ENCODE results near the gene TFEC.

The TFEC gene

DNA sequence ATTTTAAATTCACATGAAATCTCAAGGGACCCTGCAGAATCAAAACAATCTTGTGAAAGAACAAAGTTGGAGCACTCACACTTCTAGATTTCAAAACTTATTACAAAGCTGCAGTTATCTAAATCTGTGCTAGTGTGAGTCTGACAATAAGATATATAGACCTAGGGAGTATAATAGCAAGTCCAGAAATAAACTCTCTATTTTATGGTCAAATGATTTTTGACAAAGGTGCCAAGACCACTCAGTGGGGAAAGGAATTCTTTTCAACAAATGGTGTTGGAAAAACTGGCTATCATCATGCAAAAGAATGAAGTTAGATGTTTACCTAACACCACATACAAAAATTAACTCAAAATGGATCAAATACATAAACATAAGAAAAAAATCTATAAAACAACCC lies 68.2 kb downstream of the TFEC start:
- DNase-seq: no peak
- Histone ChIP-seq H3K9ac (ENCODE audit: low read length) (no peak overlapping the region), H3K18ac (ENCODE audit: low read length) (no peak overlapping the region), H3K4ac (ENCODE audit: low read depth, low read length) (no peak overlapping the region), H3K56ac (ENCODE audit: low read length) (no peak overlapping the region), H3K4me1 (ENCODE audit: control insufficient read depth, low read depth, low read length) (no peaks in the 10 kb centered on the region), H2BK120ac (ENCODE audit: low read depth, low read length) (no peak overlapping the region), H2BK5ac (ENCODE audit: low read length) (no peak overlapping the region), H3K79me1 (ENCODE audit: low read length) (no peaks in the 10 kb centered on the region), H3K79me2 (ENCODE audit: control insufficient read depth, insufficient read depth, low read length) (no peaks in the 10 kb centered on the region), H3K27me3 (ENCODE audit: insufficient read depth, low read length, poor library complexity) (no peaks in the 10 kb centered on the region), H3K23ac (ENCODE audit: low read length) (no peak overlapping the region), H4K5ac (ENCODE audit: low read length) (no peak overlapping the region), H3K4me2 (ENCODE audit: low read length) (no peak overlapping the region), H2BK15ac (replicated peaks; ENCODE audit: low read depth) (no peak overlapping the region), H3K27ac (ENCODE audit: low read depth, low read length) (no peak overlapping the region), H3K4me3 (ENCODE audit: low read length) (no peak overlapping the region), H4K8ac (ENCODE audit: low read depth, low read length) (no peak overlapping the region), H2AK5ac (ENCODE audit: low read length) (no peak overlapping the region), H3K36me3 (ENCODE audit: control insufficient read depth, insufficient read depth, low read length) (no peaks in the 10 kb centered on the region)

DNA sequence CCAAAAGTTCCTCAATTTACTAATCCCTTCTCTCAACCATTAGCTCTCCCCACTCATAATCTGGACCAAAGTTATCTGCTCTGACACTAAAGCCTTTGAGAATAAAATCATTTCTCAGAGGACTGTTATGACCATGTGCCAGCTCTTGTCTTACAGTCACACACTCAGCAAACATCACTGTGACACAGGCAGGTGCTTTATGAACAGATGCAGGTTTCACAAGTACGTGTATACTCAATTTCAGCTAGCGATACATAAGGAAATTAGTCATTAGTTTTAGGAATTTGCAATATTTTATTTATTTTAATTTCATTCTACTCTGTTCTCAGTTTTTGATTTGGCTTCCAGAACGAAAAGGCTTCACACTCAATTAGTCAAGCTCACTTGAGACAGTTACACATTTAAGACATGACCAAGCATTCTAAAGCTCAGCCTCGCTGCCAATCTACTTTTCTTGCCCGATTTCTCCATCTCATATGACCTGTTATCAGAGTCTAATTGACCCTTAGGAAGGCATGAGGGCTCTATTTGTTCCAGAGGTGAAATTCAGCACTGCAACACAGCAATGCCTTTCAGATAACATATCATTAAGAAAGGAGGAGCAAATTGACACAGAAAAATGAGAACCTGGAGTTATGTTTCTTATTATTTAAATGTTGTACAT lies 76.8 kb downstream of the TFEC start:
- H3K4ac ChIP-seq (ENCODE audit: low read depth, low read length): no peak overlapping the region
- no peak overlapping the region for H2BK5ac ChIP-seq (ENCODE audit: low read length)
- H4K5ac ChIP-seq (ENCODE audit: low read length): no peak overlapping the region
- WGBS (ENCODE audit: extremely low coverage, insufficient coverage, low lambda C conversion rate): no CpG with 5 or more reads among the region's 5 CpGs
- DNase-seq: no peak
- H2AK5ac ChIP-seq (ENCODE audit: low read length): no peak overlapping the region
- H3K4me1 ChIP-seq (ENCODE audit: control insufficient read depth, low read depth, low read length): no peaks in the 10 kb centered on the region
- H3K23ac ChIP-seq (ENCODE audit: low read length): no peak overlapping the region
- no peak overlapping the region for H3K56ac ChIP-seq (ENCODE audit: low read length)
- no peaks in the 10 kb centered on the region for H3K79me2 ChIP-seq (ENCODE audit: control insufficient read depth, insufficient read depth, low read length)
- no peak overlapping the region for H3K4me2 ChIP-seq (ENCODE audit: low read length)
- no peak overlapping the region for H3K9ac ChIP-seq (ENCODE audit: low read length)
- H2BK15ac ChIP-seq (replicated peaks; ENCODE audit: low read depth): no peak overlapping the region
- no peak overlapping the region for H2BK120ac ChIP-seq (ENCODE audit: low read depth, low read length)
- no peak overlapping the region for H3K4me3 ChIP-seq (ENCODE audit: low read length)
- H3K18ac ChIP-seq (ENCODE audit: low read length): no peak overlapping the region
- H3K36me3 ChIP-seq (ENCODE audit: control insufficient read depth, insufficient read depth, low read length): no peaks in the 10 kb centered on the region
- H3K27me3 ChIP-seq (ENCODE audit: insufficient read depth, low read length, poor library complexity): no peaks in the 10 kb centered on the region
- H3K27ac ChIP-seq (ENCODE audit: low read depth, low read length): no peak overlapping the region
- no peaks in the 10 kb centered on the region for H3K79me1 ChIP-seq (ENCODE audit: low read length)
- H4K8ac ChIP-seq (ENCODE audit: low read depth, low read length): no peak overlapping the region

DNA sequence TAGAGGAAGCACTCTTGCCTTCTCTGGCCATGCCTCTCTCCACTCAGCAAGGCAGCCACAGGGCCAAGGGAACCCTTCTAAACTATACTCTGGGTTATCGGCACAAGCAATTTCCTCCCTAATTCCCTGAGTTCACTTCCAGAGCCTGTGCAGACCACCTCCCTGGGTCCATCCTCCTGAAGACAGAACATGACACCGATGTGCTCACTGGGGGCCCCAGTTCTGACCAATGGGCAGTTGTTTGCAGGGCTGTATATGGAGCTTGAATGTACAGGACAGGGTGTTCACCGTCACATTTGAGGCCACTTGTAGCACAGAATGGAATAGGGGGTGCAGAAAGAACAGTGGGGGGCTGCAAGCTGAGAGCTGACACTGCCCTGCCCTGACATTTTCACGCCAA lies 77.7 kb downstream of the TFEC start:
- H3K4me2 ChIP-seq (ENCODE audit: low read length): no peak overlapping the region
- no peak overlapping the region for H4K8ac ChIP-seq (ENCODE audit: low read depth, low read length)
- no peak overlapping the region for H3K23ac ChIP-seq (ENCODE audit: low read length)
- H3K79me1 ChIP-seq (ENCODE audit: low read length): no peaks in the 10 kb centered on the region
- H3K4ac ChIP-seq (ENCODE audit: low read depth, low read length): no peak overlapping the region
- DNase-seq: no peak
- no peak overlapping the region for H3K27ac ChIP-seq (ENCODE audit: low read depth, low read length)
- H3K4me1 ChIP-seq (ENCODE audit: control insufficient read depth, low read depth, low read length): no peaks in the 10 kb centered on the region
- H3K79me2 ChIP-seq (ENCODE audit: control insufficient read depth, insufficient read depth, low read length): no peaks in the 10 kb centered on the region
- no peak overlapping the region for H2AK5ac ChIP-seq (ENCODE audit: low read length)
- H2BK120ac ChIP-seq (ENCODE audit: low read depth, low read length): no peak overlapping the region
- no peaks in the 10 kb centered on the region for H3K36me3 ChIP-seq (ENCODE audit: control insufficient read depth, insufficient read depth, low read length)
- H3K27me3 ChIP-seq (ENCODE audit: insufficient read depth, low read length, poor library complexity): no peaks in the 10 kb centered on the region
- WGBS (ENCODE audit: extremely low coverage, insufficient coverage, low lambda C conversion rate): no CpG with 5 or more reads among the region's 4 CpGs
- no peak overlapping the region for H4K5ac ChIP-seq (ENCODE audit: low read length)
- H3K4me3 ChIP-seq (ENCODE audit: low read length): no peak overlapping the region
- H3K18ac ChIP-seq (ENCODE audit: low read length): no peak overlapping the region
- no peak overlapping the region for H2BK15ac ChIP-seq (replicated peaks; ENCODE audit: low read depth)
- no peak overlapping the region for H3K56ac ChIP-seq (ENCODE audit: low read length)
- no peak overlapping the region for H3K9ac ChIP-seq (ENCODE audit: low read length)
- H2BK5ac ChIP-seq (ENCODE audit: low read length): no peak overlapping the region

DNA sequence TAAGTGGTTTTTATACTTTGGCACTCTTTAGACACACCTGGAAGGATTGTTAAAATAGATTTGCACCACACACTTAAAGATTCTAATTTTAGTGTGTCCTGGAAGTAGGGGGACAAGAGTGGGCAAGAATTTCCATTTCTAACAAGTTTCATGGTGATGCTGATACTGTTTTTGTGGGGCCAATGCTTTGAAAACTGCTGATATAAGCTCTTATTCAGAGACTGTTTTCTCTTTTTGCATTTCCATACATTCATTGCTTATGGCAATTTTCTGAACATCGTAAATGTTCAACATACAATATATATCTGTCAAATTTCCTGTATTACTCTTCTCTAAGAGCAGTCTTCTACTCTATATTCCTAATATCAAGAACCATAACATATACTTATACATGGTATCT lies 79.0 kb downstream of the TFEC start:
- H4K5ac ChIP-seq (ENCODE audit: low read length): no peak overlapping the region
- no CpG with 5 or more reads among the region's 1 CpG for WGBS (ENCODE audit: extremely low coverage, insufficient coverage, low lambda C conversion rate)

DNA sequence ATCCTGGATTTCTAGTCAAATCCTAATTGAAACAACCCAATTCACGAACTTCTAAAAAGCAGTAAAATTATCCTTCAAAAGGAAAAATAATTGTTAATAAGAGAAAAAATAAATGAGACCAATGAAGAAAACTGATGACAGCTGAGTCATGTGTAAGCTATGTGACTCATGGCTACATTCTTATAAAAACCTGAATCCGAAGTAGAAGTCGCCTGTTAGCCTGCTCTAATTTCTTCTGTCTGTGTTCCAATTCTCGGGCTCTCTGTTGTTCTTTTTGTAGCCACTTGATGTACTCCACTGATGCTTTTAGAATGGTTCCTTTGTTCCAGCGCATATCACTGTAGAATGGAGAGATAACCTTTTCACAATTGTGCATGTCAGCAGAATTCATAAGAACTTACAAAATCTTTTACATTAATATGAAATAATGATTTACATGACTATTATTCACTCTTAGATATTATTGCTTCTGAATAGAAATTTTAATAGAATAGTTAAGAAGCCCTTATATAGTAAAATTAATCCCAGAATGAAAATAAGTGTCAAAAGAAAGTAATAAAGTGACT lies 88.8 kb downstream of the TFEC start:
- no peaks in the 10 kb centered on the region for H3K27me3 ChIP-seq (ENCODE audit: insufficient read depth, low read length, poor library complexity)
- WGBS (ENCODE audit: extremely low coverage, insufficient coverage, low lambda C conversion rate): no CpG with 5 or more reads among the region's 5 CpGs

More for the DNA sequence above, 79.0 kb downstream of the TFEC start:
- Histone ChIP-seq H3K4me1 (ENCODE audit: control insufficient read depth, low read depth, low read length) (no peaks in the 10 kb centered on the region), H3K18ac (ENCODE audit: low read length) (no peak overlapping the region), H3K23ac (ENCODE audit: low read length) (no peak overlapping the region), H3K9ac (ENCODE audit: low read length) (no peak overlapping the region), H2BK120ac (ENCODE audit: low read depth, low read length) (no peak overlapping the region), H3K27me3 (ENCODE audit: insufficient read depth, low read length, poor library complexity) (no peaks in the 10 kb centered on the region), H3K79me1 (ENCODE audit: low read length) (no peaks in the 10 kb centered on the region), H3K27ac (ENCODE audit: low read depth, low read length) (no peak overlapping the region), H3K56ac (ENCODE audit: low read length) (no peak overlapping the region), H3K36me3 (ENCODE audit: control insufficient read depth, insufficient read depth, low read length) (no peaks in the 10 kb centered on the region), H4K8ac (ENCODE audit: low read depth, low read length) (no peak overlapping the region), H3K4me2 (ENCODE audit: low read length) (no peak overlapping the region), H2AK5ac (ENCODE audit: low read length) (no peak overlapping the region), H3K79me2 (ENCODE audit: control insufficient read depth, insufficient read depth, low read length) (no peaks in the 10 kb centered on the region), H3K4ac (ENCODE audit: low read depth, low read length) (no peak overlapping the region), H2BK15ac (replicated peaks; ENCODE audit: low read depth) (no peak overlapping the region), H2BK5ac (ENCODE audit: low read length) (no peak overlapping the region), H3K4me3 (ENCODE audit: low read length) (no peak overlapping the region)
- no peak for DNase-seq

More for the DNA sequence above, 88.8 kb downstream of the TFEC start:
- Histone ChIP-seq H3K18ac (ENCODE audit: low read length) (no peak overlapping the region), H2BK120ac (ENCODE audit: low read depth, low read length) (no peak overlapping the region), H3K79me2 (ENCODE audit: control insufficient read depth, insufficient read depth, low read length) (no peaks in the 10 kb centered on the region), H3K4ac (ENCODE audit: low read depth, low read length) (no peak overlapping the region), H4K5ac (ENCODE audit: low read length) (no peak overlapping the region), H3K36me3 (ENCODE audit: control insufficient read depth, insufficient read depth, low read length) (no peaks in the 10 kb centered on the region), H3K4me1 (ENCODE audit: control insufficient read depth, low read depth, low read length) (no peaks in the 10 kb centered on the region), H2BK5ac (ENCODE audit: low read length) (no peak overlapping the region), H3K23ac (ENCODE audit: low read length) (no peak overlapping the region), H3K4me2 (ENCODE audit: low read length) (no peak overlapping the region), H2AK5ac (ENCODE audit: low read length) (no peak overlapping the region), H3K56ac (ENCODE audit: low read length) (no peak overlapping the region), H3K4me3 (ENCODE audit: low read length) (no peak overlapping the region), H3K9ac (ENCODE audit: low read length) (no peak overlapping the region), H4K8ac (ENCODE audit: low read depth, low read length) (no peak overlapping the region), H2BK15ac (replicated peaks; ENCODE audit: low read depth) (no peak overlapping the region), H3K27ac (ENCODE audit: low read depth, low read length) (no peak overlapping the region), H3K79me1 (ENCODE audit: low read length) (no peaks in the 10 kb centered on the region)
- DNase-seq: no peak
